Upper lobe of right lung (tissue), 1 donor: Measurements from ENCODE around the gene PHKB. TPM values are rescaled to one million over a fixed set of nuclear protein-coding genes. Genes with fewer than 3 reads are reported as not detected.

Source experiments
- ATAC-seq: fragments of 200-7000 bp; cut with Tn5 transposase; one replicate; pipeline ENCODE4 v1.9.1; 2020; ENCODE audit warnings: mild to moderate bottlenecking, moderate library complexity
- DNase-seq: peaks from one replicate; pipeline ENCODE4 v3.0.0-alpha.2; 2020
- H3K27ac ChIP-seq: fragments of 200-600 bp; one replicate; pipeline ENCODE4 v1.8.0; 2022
- H3K27me3 ChIP-seq: fragments of 200-600 bp; one replicate; pipeline ENCODE4 v1.8.0; 2022; ENCODE audit warnings: mild to moderate bottlenecking
- H3K36me3 ChIP-seq: fragments of 200-600 bp; one replicate; pipeline ENCODE4 v1.8.0; 2022
- H3K4me1 ChIP-seq: fragments of 200-600 bp; one replicate; pipeline ENCODE4 v1.8.0; 2022
- H3K4me3 ChIP-seq: fragments of 200-600 bp; one replicate; pipeline ENCODE4 v1.8.0; 2022; ENCODE audit warnings: mild to moderate bottlenecking
- H3K9me3 ChIP-seq: fragments of 200-600 bp; one replicate; pipeline ENCODE4 v1.8.0; 2022
- intact Hi-C: fragments of 100-400 bp; cut with DNase I; formaldehyde crosslinking; loops from one replicate; pipeline ENCODE4 v1.11.0; 2022
- total RNA-seq: library from RNA; stranded (reverse); fragmentation: NEBNext Ultra II Directional; extraction: Animal tissue kit (Norgen Biotek cat#: 25700); gene quantifications from one replicate; pipeline ENCODE4 v1.2.1, GENCODE V29; 2021
- TF ChIP-seq, protein P1 (sequence below): fragments of 200-600 bp; IDR thresholded peaks from one replicate; pipeline ENCODE4 v1.8.0; 2022; ENCODE audit warnings: antibody characterized with exemption
- donor health status: DM: no; HTN: yes; CAD: no; lungs with severe emphysema.

Gene PHKB
- total RNA-seq, 1 donor from 2014 or later: 91.8 TPM

DNA sequence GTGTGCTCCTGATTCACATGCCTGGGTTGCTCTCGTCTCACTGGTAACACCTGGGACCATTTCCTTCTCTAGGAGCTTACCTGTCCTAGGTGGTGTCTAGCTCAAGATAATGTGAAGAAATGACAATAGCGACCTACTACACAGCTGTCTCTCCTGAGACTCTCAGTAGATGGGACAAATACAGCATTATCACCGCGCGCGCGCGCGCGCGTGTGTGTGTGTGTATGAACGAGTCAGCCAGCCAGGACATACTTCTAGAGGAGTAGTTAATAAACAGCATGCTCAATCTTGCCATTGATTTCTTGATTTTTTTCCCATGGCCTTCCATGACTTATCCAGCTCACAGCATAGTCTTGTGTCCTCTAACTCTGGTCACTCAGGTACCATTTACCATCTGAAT is 268.6 kb downstream of the PHKB start:
- no peaks in the 10 kb centered on the region for H3K4me1 ChIP-seq
- H3K27me3 ChIP-seq: no peaks in the 10 kb centered on the region
- no peaks in the 10 kb centered on the region for H3K36me3 ChIP-seq
- no peak overlapping the region for H3K4me3 ChIP-seq
- TF ChIP-seq, protein P1, sequence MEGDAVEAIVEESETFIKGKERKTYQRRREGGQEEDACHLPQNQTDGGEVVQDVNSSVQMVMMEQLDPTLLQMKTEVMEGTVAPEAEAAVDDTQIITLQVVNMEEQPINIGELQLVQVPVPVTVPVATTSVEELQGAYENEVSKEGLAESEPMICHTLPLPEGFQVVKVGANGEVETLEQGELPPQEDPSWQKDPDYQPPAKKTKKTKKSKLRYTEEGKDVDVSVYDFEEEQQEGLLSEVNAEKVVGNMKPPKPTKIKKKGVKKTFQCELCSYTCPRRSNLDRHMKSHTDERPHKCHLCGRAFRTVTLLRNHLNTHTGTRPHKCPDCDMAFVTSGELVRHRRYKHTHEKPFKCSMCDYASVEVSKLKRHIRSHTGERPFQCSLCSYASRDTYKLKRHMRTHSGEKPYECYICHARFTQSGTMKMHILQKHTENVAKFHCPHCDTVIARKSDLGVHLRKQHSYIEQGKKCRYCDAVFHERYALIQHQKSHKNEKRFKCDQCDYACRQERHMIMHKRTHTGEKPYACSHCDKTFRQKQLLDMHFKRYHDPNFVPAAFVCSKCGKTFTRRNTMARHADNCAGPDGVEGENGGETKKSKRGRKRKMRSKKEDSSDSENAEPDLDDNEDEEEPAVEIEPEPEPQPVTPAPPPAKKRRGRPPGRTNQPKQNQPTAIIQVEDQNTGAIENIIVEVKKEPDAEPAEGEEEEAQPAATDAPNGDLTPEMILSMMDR: no peak
- DNase-seq (no peak), ATAC-seq (no peak)
- no peak overlapping the region for H3K27ac ChIP-seq
- intact Hi-C loops: no loop called here
- no peaks in the 10 kb centered on the region for H3K9me3 ChIP-seq

DNA sequence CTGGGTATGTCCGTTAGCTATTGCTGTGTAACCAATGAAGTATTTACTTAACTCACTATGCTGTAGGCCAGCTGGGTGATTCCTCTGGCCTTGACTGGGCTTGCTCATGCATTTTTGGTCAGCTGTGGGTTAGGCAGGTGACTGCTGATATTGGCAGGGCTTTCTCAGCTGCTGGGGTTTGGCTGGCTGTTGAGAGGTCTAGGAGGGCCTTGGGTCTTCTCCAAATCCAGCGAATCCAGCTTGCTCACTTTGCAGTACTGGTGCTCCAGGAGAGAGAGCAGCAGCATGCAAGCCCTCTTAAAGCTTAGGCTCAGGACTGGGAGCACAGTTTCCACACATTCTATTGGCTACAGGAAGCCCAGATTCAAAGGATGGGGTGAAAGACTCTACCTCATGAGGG is 270.1 kb downstream of the PHKB start:
- DNase-seq (no peak), ATAC-seq (no peak)
- H3K4me3 ChIP-seq: no peak overlapping the region
- H3K36me3 ChIP-seq: no peaks in the 10 kb centered on the region
- intact Hi-C loops: no loop called here
- H3K9me3 ChIP-seq: no peaks in the 10 kb centered on the region
- H3K4me1 ChIP-seq: no peaks in the 10 kb centered on the region
- H3K27me3 ChIP-seq: no peaks in the 10 kb centered on the region
- H3K27ac ChIP-seq: no peak overlapping the region
- TF ChIP-seq, protein P1: no peak

DNA sequence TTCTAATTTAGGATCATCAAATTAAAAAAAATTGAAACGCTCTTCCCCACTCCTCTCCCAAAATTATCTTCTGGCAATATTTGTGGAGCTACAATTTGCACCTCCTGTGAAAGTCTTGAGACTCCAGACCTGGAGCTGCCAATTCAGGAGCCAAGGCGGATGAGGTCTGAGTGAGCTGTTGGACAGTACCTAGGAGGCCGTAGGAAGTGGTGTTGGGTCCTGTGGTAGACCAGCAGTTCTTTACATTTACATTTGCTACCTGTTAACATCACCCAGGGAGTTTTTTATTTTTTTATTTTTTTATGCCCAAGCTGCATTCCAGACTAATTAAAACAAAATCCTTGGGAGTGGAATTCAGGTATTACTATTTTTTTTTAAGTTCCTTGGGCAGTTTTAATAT is 271.0 kb downstream of the PHKB start:
- Histone ChIP-seq H3K27ac (no peak overlapping the region), H3K27me3 (no peaks in the 10 kb centered on the region), H3K36me3 (no peaks in the 10 kb centered on the region), H3K9me3 (no peaks in the 10 kb centered on the region), H3K4me1 (no peaks in the 10 kb centered on the region), H3K4me3 (no peak overlapping the region)
- DNase-seq: no peak
- ATAC-seq: no peak
- intact Hi-C loops: no loop called here
- TF ChIP-seq, protein P1: no peak

DNA sequence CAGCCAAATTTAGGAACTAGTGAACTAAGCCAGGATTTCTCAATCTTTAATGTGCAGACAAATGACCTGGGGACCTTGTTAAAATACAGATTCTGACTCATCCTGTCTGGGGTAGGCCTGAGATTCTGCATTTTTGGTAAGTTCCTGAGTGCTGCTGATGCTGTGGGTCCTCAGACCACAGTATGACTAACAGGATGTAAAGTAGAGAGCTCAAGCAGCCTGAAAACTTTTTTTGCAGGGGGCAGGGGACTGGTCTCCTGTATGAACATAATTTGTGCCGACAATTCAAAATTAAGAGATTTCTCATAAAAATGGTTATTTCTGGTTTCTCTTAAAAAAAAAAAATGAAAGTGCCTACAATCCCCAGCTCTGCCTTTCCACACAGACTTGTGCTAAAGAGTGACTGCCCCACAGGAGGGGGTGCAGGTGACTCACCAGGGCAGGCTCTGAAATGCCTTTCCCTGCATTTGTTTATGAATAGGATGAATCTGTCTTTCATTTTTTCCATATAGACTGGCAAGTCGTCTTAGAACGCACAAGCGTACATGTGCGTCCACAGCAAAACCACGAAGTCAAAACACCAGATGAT is 271.5 kb downstream of the PHKB start:
- no peaks in the 10 kb centered on the region for H3K36me3 ChIP-seq
- H3K27ac ChIP-seq: no peak overlapping the region
- no peak for DNase-seq
- no peak overlapping the region for H3K4me3 ChIP-seq
- H3K4me1 ChIP-seq: no peaks in the 10 kb centered on the region
- TF ChIP-seq, protein P1: no peak
- ATAC-seq: no peak
- intact Hi-C loops: no loop called here
- no peaks in the 10 kb centered on the region for H3K9me3 ChIP-seq
- H3K27me3 ChIP-seq: no peaks in the 10 kb centered on the region

DNA sequence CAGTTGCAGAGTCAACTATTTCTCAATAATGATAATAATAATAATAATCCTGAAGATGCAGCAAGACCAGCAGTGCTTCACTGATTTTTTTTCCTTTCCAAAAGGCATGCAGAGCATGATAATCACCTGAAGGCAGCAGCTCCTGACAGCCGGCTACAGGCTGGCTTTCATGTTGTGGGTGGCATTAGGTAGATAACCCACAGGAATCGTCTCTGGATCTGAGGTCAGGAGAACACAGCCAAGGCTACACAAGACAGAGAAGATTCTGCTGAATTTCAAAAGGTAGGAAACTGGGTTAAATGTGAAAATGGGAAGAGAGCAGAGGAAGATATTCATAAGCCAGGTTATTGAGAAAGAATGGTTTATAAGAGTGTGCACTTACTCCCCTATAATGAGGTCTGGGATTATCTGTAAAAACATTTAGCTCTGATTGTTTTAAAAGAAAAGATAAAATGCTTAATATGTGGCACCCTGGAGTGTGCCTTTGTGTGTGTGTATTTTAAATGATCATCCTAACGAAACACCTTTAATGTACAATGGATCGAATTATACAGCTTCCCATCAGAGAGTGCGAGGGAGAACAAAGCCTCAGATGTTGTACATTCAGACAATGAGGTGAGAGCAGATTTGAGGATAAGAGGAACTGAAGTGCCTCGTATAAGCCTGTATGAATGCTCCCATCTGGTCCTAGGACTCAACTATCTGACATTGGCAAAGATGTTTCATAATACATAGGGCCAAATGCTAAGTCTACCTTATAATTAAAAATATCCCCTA is 273.1 kb downstream of the PHKB start:
- intact Hi-C loops: no loop called here
- TF ChIP-seq, protein P1: no peak
- Histone ChIP-seq H3K27ac (no peak overlapping the region), H3K27me3 (no peaks in the 10 kb centered on the region), H3K9me3 (peaks cover 5% of the 10 kb centered on the region), H3K4me3 (no peak overlapping the region), H3K4me1 (no peaks in the 10 kb centered on the region), H3K36me3 (no peaks in the 10 kb centered on the region)
- DNase-seq (no peak), ATAC-seq (no peak)
